GM21723 (cell line): ENCODE data around the gene DNM2.
A peak's percentile ranks its signal among the peaks of the same experiment; 100 is the strongest.
"Not testable (repeated sequence)": the region's sequence is repeated elsewhere in the genome, so short reads cannot be mapped to it uniquely, and the experiment has no call there.

Source experiments
- ATAC-seq: cut with Tn5 transposase; IDR thresholded peaks from one replicate; pipeline ENCODE4 v1.9.1; 2021; ENCODE audit warnings: mild to moderate bottlenecking, moderate library complexity; ENCODE audit not compliant: unreplicated experiment

DNM2 gene

GRCh38 chr19:10717356-10718204, at the start of gene DNM2:
DNM2 (plus strand) TSS chr19:10718079; CDS start chr19:10718243, 164 bp downstream.
- ATAC-seq: peak; percentile 79

- ATAC-seq: no peak
These were observed 48.6 kb upstream of the DNM2 start for GRCh38 chr19:10669246-10669645.

- ATAC-seq: no peak
These were observed 47.7 kb upstream of the DNM2 start for GRCh38 chr19:10670182-10670581.

- ATAC-seq: no peak
These were observed 46.7 kb upstream of the DNM2 start for GRCh38 chr19:10670876-10671804.

- not testable (repeated sequence) for ATAC-seq
These were observed 46.0 kb upstream of the DNM2 start for GRCh38 chr19:10671922-10672321.

GRCh38 chr19:10675214-10675613, 42.7 kb upstream of the DNM2 start:
- not testable (repeated sequence) for ATAC-seq

- ATAC-seq: no peak
These were observed 40.1 kb upstream of the DNM2 start for GRCh38 chr19:10677751-10678150.

GRCh38 chr19:10678813-10679212, 39.1 kb upstream of the DNM2 start:
- no peak for ATAC-seq

- ATAC-seq: no peak
These were observed 38.1 kb upstream of the DNM2 start for GRCh38 chr19:10679743-10680142.

GRCh38 chr19:10680545-10681135, 37.2 kb upstream of the DNM2 start:
- no peak for ATAC-seq

GRCh38 chr19:10681658-10682057, 36.2 kb upstream of the DNM2 start:
- ATAC-seq: no peak

- ATAC-seq: no peak
These were observed 35.3 kb upstream of the DNM2 start for GRCh38 chr19:10682397-10683063.

- no peak for ATAC-seq
These were observed 34.8 kb upstream of the DNM2 start for GRCh38 chr19:10683064-10683426.

- ATAC-seq: no peak
These were observed 34.3 kb upstream of the DNM2 start for GRCh38 chr19:10683582-10683981.

GRCh38 chr19:10685210-10685609, 32.7 kb upstream of the DNM2 start:
- ATAC-seq: no peak

GRCh38 chr19:10686193-10686592, 31.7 kb upstream of the DNM2 start:
- ATAC-seq: no peak

- ATAC-seq: no peak
These were observed 31.0 kb upstream of the DNM2 start for GRCh38 chr19:10686661-10687517.

GRCh38 chr19:10687518-10688288, 30.2 kb upstream of the DNM2 start:
- no peak for ATAC-seq
